Measurements from ENCODE around the gene SP3.
"Not testable (repeated sequence)": the region's sequence is repeated elsewhere in the genome, so short reads cannot be mapped to it uniquely, and the experiment has no call there.

Gene SP3

DNA sequence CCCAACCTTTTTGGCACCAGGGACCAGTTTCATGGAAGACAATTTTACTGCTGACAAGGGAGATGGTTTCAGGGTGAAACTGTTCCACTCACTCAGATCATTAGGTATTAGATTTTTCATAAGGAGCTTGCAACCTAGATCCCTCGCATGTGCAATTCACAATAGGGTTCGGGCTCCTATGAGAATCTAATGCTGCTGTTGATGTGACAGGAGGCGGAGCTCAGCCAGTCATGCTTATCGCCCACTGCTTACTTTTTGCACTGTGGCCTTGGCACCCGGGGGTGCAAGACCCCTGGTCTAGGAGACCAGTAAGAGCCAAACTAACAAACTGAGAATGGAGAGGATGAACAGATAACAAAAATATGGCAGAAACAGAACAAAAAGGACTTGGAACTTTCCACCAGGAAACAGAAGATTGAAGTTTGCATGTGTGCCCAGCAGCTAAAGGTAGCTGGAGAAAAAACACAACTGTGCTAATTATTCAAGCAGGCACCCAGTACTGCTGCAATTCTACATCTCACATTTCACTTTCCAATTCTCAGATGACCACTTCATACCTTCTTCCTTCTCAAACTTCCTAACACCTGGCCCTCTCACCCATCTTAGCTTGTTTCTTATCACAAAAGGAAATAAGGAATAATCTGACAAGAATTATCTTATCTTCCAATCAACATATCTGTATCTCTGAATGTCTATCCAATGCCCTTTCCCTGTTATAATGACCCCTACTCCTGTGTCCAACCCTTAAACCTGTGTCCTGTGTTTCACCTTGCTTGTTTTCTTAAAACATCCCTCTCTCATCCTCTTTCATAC is 24.8 kb downstream of the SP3 start:
- no peak for DNase-seq

DNA sequence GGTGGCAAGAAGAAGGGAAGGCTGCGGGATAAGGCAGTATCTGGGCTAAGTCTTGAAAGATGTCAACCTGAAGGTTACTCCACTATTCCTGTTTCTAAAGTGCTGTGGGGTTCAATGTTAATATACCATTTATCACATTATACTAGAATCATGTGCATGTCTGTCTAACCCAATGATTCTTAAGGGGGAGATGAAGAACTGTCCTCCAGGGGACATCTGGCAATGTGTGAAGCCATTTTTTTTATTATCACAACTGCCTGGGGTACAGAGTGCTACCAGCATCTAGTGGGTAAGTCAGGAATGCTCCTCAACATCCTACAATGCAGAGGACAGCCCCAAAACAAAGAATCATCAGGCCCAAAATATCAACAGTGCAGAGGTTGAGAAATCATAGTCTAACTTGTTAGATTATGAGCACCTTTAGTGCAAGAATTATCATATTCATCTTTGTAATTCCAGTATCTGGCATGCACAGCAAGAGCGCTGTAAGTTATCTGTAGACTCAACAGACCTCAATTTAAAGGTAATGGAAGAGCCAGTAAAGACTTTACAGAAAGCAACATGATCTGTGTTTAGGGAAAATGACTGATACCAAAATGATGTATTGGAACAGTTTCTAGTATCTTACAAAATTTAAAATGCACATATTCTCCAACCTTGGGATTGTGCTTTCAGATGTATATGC is 26.3 kb downstream of the SP3 start:
- DNase-seq: no peak

DNA sequence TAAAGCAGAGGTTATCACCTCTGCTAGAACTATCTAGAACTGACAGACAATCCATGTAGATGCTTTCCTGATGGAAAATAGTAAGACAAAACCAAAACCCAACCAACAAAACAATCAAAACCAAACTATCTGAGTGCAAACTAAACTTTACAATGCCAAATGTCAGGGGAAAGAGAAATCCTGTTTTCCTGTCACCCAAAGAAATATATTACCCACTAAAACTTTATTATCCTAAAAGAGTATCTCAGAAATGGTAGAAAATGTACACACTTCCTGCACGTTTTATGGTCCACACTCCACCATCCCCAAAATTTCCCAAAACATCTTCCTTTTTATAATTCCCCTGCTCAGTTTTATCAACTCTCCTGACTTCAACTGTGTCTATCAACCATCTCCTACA is 29.9 kb downstream of the SP3 start:
- no peak for DNase-seq

- DNase-seq: no peak
Observed at GRCh38 chr2:173934895-173935294, 30.3 kb downstream of the SP3 start.

DNA sequence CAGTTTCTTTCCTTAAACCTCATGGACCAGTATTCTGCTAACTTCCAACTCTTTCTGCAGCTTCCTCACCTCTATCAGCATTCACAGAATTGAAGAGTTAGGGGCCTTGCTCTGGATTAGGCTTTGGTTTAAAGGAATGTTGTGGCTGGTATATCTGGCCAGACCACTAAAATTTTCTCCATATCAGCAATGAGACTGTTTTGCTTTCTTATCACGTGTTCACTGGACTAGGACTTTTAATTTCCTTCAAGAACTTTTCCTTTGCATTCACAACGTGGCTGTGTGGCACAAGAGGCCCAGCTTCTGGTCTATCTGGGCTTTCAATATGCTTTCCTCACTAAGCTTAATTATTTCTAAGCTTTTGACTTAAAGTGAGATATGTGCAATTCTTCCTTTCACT is 33.4 kb downstream of the SP3 start:
- DNase-seq: no peak

DNA sequence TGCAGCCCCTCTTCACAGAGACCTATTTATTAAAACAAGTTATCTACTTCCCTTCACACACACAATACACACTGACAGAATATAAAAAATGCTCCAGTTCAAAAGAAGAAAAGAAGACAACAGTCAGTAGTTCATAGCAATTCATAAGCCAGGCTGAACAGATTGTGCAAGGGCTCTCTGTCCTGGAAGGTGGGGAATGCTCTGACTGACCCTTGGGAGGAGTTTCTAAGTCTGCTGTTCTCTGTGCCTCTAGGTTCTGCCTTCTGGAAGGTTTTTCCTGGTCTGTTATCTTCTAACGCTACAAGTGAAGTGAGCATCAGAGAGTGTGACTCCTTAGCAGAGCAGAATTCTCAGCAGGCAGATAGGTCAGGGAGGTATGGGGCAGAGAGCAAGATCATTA is 35.7 kb downstream of the SP3 start:
- no peak for DNase-seq

DNA sequence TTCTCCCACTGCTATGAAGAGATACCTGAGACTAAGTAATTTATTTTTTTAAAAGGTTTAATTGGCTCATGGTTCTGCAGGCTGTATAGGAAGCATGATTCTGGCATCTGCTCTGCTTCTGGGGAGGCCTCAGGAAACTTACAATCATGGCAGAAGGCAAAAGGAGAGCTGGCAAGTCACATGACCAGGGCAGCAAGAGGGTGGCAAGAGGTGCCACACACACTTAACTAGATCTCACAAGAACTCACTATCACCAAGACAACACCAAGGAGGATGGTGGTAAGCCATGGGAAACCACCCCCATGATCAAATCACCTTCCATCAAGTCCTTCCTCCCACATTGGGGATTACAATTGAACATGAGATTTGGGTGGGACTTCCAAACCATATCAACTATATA is 38.3 kb downstream of the SP3 start:
- DNase-seq: no peak

DNA sequence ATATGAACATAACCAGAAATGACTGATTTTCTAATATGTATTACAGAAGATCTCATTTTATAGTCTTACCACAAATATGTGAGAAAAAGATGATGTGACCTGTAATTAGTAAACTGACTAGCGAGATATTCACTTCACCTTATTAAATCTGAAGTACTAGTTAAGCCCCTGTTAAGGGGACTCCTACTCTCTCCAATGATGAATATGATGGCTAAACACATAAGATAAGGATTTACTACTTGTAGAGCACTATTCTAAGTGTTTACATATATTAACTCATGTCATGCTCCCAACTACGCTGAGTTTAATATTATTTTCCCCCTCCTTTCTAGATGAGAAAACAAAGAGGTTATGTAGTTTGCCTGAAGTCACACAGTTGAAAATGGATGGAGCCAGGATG is 40.9 kb downstream of the SP3 start:
- no peak for DNase-seq

- no peak for DNase-seq
Observed at GRCh38 chr2:173922760-173923159, 42.4 kb downstream of the SP3 start.

- DNase-seq: peak; percentile 32
Observed at GRCh38 chr2:173922068-173922467, 43.1 kb downstream of the SP3 start.

DNA sequence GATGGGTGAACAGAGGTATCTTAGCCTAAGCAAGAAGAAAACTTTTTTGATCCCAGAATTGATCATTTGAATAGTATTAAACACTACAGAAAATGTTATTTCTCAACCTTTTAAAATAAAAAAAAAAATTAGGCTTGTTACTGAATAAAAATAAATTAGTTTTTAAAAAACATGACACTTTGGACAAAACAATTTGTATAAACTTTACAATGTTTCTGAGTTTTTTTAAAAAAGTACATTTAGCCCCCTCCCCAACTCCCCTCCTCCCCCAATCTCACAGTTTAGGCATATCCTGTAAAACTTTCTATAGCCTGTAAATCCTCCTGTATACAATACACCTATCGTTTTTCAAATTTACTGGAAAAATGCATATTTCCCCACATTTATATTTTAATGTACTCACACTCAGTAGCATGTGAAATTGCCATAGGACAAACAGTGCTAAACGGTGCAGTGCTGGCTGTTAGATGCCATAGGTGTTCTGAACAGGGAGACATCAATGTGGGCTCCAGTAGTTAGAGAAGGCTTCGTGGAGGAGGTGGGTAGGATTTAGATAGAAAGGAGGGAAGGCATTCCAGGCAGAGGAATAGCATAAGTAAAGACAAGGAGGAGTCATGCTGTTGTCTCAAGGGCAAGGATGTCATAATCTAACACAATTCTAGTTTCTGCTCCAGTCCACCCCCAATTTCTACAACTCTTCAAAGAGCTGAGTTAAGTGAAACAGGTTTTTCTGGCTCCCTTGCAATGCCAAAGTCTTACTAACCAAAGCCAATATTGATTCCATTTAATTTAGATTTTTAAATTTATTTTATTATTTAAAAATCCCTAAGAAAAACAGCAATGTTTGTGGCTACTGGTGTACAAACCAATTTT is 50.9 kb downstream of the SP3 start:
- DNase-seq: no peak

- no peak for DNase-seq
Observed at GRCh38 chr2:173909846-173910245, 55.3 kb downstream of the SP3 start.

DNA sequence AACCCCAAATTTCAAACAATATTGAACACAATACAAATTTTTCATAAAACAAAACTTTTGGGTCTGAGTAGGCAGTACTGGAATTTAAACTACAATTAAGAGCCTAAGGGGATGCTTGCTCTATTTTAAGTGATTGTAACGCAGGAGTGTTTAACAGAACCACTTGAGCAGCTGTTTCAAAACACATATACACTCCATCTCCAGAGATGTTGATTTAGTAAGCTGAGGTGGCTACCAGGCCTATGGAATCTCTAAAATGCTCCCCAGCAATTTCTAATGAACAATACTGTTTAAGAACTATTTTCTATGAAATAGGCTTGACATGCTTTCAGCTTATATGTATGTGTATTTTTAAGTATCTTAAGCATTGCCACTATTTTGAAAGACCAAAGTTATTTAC is 58.5 kb downstream of the SP3 start:
- no peak for DNase-seq

DNA sequence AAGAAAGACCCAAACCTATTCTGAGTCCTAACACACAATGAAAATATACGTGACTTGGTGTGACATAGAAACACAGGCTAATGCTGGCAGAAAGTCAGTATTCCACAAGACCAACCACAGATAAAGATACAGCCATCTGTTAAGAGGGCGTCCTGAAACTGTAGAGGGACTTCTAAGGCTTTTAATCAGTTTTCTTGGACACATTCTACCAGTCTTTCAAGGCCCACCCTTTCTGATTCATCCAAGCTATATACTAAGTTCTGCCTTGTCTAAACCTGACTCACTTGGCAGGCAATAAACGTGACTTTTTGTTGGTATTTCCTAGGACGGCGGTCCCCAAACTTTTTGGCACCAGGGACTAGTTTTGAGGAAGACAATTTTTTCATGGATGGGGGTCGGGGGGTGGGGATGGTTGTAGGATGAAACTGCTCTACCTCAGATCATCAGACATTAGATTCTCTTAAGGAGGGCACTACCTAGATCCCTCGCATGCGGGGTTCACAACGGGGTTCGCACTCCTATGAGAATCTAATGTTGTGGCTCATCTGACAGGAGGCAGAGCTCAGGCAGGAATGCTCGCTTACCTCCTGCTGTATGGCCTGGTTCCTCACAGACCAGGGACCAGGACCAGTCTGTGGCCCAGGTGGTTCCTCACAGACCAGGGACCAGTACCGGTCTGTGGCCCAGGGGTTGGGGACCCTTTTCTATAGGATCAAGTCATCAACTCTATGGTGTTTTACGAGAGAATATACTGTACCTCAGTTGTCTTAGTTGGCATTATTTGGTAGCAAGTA is 61.4 kb downstream of the SP3 start:
- DNase-seq: peak; percentile 64

DNA sequence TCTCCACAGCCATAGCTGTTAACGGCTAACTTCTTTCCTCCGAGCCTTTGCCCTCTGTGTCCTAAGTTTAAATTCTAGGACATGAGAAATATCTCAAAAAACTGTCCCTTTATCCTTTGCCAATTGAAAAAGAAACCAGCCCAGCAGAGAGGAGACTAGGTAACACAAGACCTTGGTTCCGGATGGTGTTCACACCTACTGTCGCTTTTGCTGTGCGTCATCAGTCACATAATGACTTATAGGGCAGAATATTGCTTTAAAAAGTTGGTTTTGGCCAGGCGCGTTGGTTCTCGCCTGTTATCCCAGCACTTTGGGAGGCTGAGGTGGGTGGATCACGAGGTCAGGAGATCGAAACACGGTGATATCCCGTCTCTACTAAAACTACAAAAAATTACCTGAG is 66.2 kb downstream of the SP3 start:
- no peak for DNase-seq

- DNase-seq: peak; percentile 51
Observed at GRCh38 chr2:173898178-173898668, 67.0 kb downstream of the SP3 start.

GRCh38 chr2:173896755-173897154 is 68.4 kb downstream of the SP3 start:
- DNase-seq: no peak

GRCh38 chr2:173892341-173892740 is 72.8 kb downstream of the SP3 start:
- DNase-seq: no peak

DNA sequence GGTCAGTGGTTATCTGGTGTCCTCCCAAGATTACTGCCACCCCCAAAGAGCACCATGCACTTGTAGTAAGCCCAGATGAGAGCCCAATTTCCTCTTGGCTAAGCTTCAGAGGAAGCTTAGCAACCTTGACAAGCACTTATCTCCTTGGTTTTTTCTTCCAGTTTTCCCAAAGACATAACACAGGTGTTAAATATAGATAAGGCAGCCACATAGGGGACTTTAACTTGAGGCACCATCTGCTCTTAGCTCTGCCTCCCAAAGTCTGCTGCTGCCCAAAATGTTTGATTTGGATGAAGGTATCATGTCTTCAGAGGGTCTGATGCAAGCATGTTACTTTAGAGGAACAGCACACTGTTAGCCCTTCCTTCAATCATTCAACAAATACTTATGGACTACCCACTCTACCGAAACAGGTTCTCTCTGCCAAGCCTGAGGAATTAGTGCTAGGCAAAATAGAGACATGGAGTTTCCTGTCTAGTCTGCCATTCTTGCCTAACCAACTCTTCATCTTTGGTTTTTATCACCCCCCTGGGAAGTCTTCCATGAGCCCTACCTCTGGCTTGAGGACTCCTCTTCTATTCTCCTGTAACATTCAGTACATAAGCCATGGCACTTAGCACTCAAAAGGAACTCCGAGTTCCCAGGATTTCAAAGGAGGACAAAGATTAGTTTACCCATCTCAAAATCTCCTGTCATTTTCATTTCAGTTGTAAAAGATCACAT is 73.7 kb downstream of the SP3 start:
- DNase-seq: peak; percentile 71

GRCh38 chr2:173889464-173889863 is 75.7 kb downstream of the SP3 start:
- not testable (repeated sequence) for DNase-seq

DNA sequence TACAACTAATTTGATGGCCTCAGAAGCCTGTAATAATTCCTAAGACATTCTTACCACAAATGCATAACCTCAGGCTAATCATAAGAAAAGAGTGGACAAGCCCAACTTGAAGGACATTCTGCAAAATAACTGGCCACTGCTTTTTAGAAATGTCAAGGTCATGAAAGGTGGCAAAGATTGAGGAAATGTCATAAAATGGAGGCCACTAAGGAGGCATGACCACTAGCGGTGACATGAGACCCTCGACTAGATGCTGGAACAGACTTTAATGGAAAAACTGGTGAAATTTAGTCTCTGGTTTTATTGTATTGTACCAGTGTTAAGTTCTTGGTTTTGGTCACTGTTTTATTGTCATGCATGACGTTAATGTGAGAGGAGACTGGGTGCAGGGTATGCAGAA is 78.6 kb downstream of the SP3 start:
- no peak for DNase-seq

Data from hematopoietic multipotent progenitor cell treated with erythropoietin and hydrocortisone succinate and interleukin-3 and kit ligand, for 6 days (in vitro differentiated cells).